SIG-M5 treated with dmso at 0.1 percent for 504 hours (cell line): Measurements from ENCODE around the gene FAM43B.

Source experiments
- DNase-seq: peaks from one replicate; lab custom pipeline; 2025; ENCODE audit not compliant: unreplicated experiment; lab: John Stamatoyannopoulos, UW

The FAM43B gene

DNA sequence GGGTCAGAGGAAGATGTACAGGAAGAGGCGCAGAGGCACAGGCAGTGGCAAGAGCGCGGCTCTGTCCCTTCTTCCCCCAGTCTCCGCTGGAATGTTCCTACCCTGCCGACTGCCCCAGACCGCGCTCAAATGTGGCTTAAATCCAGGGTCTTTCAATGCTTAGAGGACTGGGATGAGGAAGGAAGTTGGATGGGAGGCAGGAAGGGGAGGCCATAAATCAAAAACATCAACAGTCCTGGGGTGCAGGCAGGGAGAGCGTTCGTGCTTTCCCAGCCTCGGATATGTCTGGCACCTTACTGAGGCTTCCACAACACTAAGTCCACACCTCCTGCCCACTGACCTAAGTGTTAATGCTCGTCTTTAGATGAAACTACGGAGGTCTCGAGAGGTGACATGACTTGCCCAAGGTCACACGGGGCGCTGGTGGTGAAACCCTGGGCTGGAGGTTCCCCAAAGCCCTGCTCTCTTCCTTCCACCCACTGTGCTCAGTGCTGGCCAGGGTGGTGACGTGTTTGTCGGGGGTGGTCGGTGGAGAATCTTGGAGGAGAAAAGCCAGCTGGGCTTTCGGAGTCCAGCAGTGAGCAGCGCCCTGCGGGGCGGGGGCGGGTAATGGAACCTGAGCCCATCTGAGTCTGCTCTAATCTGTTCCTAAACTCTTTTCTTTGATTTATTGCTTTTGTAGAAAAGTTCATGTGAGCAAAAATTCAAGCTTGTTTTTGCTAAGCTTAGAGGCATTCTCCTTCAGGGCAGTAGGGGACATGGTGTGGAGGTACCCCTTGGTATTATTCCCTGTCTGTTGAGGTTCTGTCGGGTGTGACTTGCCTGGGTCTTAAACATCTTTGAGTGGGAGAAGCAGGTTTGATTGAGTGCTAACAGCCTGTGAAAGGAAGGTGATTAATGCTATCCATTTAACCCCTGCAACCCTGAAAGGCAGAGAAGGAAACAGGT, 37.2 kb downstream of the FAM43B start:
- DNase-seq = no peak

DNA sequence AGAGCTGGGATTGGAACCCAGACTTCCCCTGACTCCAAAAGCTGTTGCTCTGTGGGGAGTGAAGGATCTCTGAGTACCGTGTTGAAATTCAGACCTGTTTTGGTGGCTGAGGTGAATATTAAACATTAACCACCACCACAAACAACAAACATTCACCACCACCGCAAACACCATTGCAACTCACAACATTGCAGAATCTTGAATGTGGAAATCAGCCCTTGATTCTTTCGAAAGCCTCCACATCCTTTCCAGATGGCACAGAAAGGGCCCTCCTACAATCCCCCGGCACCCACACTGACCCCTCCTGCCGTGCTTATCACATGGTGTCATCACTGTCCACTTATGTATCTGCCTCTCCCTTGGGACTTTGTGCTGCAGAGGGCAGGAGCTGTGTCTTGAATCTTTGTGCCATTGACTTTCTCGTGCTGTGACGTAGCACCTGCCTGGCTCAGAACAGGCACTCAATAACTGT, 38.0 kb downstream of the FAM43B start:
- DNase-seq = peak; percentile 79

DNA sequence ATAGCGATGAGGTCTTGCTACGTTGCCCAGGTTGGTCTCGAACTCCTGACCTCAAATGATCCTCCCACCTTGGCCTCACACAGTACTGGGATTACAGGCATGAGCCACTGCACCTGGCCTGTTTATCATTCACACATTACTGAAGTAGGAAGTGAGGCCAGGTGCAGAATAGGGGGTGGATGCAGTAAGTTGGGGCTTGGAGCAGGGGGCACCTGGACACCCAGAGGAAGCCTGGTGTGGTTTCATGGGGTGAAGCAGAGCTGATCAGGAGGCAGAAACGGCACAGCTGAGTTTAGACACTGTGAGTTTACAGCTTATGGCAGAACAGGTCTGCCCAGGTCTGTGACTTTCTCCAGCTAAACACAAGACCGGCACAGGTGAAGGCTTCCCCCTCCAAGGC, 41.4 kb downstream of the FAM43B start:
- DNase-seq = no peak

DNA sequence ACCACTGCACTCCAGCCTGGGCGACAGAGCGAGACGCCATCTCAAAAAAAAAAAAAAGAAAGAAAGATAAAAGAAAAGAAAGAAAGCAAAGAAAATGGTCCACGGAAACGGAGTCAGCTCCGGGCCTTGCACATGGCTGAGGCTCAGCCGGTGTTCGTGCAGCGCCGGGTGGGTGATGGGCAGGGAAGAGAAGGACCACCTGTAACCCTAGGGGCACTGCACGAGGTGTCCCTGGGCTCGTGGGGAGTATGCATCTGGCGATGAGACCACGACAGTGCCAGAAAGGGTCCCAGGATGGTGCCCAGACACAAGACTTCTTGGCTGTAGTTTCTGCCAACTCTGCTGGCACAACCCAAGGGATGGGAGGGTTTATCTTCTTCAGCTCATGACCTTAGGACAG, 42.4 kb downstream of the FAM43B start:
- no peak for DNase-seq

DNA sequence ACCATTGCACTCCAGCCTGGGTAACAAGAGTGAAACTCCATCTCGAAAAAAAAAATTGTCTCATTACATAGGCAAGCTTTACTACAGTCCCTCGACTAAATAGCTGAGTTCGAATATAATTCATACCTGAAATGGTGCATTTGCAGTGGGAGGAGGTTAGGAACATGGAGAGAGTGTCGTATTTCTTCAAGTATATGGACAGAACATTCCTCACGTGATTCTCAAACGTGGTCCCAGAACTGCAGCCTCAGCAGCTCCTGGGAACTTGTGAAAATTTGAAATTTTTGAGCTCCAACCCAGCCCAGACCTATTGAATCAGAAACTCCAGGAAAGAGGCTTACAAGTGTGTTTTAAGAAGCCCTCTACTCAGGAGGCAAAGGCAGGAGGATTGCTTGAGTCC, 43.7 kb downstream of the FAM43B start:
- DNase-seq = no peak

DNA sequence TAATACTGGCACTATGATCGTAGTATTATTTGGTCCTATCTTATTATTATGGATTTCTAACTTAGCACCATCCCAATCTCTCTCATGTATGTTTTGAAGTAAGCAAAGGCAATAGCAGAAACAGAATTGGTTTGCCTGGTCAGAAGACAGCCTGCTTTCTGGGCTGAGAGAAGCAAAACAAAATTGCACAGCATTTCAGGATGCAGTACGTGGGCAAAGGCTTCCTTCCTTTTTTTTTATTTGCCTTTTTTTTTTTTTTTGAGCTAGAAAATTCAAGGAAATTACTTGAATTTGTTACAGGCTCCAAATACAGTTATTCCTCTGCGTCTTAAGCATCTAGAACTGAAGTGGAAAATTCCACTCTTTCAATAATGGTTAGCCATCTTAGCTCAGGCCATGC, 45.3 kb downstream of the FAM43B start:
- DNase-seq = peak; percentile 19

DNA sequence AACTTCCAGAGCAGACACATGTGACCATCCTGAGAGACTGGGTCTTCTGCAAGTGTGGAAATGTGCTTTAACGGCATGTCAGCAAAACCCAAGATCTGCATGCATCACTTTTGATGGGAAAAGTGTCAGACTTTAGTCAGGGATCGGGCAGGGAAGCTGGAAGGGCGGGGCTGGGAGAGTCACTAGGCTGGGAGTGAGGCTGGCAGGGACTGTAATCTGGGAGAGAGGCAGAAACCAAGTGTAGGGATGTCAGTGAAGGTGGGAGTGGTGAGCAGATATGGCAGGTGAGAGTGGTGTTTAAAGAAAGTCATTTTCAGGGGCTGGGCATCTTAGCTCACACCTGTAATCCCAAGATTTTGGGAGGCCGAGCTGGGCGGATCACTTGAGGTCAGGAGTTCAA, 47.8 kb downstream of the FAM43B start:
- DNase-seq = no peak

DNA sequence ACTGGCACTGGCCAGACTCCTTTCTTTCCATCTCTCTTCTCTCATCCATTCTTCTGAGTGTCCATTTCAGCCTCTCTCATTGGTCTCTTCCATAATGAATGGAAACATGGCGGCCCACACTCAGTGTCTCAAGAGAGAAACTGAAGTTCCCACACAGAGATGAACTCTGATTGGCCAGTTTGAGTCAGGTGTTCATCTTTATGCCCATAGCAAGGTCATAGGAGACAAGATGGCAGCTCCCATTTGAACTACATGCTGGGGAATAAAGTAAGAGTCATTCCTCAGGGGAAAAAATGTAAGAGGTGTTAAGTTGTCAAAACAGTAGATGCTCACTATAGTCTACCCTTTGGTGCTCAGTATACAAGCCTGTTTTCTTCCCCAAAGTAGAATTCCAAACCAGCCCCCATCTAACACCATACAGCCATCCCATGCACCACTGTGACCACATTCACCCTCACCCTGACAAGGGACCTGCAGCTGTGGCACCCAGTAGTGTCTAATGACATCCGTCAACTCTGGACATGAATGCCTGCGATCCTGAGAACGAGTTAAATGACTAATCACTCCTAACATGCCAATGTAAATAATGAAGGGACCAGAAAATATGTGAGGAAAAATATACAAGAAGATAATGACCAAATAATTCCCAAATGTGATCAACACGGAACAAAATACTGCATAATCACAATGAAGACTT, 48.9 kb downstream of the FAM43B start:
- DNase-seq = no peak

DNA sequence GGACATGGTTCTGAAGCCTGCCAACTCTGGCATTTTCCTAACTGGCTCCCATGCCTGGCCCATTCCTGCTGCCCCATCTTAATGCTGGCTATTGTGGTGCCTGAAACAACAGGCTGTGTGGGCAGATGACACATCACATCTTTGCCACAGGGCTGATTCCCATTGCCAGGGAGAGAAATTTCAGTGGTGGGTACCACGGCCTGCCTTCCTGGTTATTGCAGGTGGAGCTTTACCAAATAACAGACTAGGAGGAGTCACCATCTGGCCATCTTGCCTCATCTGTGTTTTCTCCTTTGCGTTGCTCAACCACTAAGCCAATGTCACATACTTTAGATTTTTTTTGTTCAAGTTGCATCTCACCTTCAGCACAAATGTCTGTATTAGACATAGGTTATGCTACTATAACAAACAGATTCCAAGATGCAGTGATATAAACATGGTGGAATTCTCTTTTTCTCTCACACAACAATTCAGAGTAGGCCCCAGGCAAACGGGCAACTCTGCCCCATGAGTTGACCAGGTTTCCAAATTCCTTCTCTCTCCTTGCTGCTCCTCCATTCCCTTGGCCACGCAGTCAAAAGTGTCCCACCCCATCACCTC, 50.6 kb downstream of the FAM43B start:
- DNase-seq = no peak

DNA sequence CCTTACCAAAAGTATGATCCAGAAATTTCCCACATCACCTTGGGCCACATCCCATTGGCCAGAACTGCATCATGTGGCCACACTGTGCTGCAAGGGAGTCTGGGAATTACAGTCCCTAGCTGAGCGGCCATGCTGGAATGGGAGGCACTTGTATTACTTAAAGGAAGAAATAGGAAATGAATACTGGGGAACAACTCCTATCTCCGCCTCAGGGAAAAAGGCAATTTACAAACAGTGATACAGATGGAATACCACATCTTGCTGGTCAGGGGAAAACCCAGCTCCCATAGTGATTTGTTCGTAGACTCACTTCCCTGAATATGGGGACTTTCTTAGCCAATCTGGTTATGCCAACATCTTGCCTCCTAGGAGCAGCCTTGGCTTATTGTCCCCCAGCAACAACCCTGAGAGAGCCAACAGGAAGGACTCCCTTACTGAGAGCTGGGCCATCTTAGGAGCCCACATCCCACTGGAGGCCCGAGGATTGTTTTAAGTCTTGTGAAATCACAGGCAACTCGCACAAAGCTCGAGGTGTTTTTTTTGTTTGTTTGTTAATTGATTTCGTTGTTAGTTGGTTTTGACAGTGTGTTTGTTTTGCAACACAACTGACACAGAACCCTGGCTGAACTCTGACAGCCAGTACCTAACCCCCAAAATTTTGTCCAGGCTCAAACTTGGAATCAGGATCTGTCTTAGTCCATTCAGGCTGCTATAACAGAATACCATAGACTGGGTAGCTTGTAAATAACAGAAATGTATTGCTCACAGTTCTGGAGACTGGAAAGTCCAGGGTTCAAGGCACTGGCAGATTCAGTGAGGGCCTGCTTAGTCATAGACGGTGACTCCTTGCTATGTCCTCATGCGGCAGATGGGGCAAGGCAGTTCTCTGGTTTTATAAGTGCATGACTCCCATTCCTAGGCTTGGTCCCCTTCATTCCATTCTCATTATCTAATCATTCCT, 51.4 kb downstream of the FAM43B start:
- no peak for DNase-seq
